GM12864 (cell line): ENCODE results near the gene SLC26A11.
A peak's percentile ranks its signal among the peaks of the same experiment; 100 is the strongest.

Experiments
- DNase-seq: peaks from one replicate; pipeline ENCODE4 v3.0.0-alpha.2; 2011; ENCODE audit warnings: low read depth
- H3K4me3 ChIP-seq: 2 replicates; pipeline ENCODE4 v1.5.1; 2011; ENCODE audit warnings: mild to moderate bottlenecking, low read depth, low read length, control low read depth
- TF ChIP-seq, protein P1 (sequence below): IDR thresholded peaks from 2 replicates; pipeline ENCODE4 v1.5.1; 2011; ENCODE audit warnings: low read depth, mild to moderate bottlenecking, moderate library complexity, low read length, control low read depth, inconsistent platforms; ENCODE audit errors: missing control alignments

SLC26A11 gene

DNA sequence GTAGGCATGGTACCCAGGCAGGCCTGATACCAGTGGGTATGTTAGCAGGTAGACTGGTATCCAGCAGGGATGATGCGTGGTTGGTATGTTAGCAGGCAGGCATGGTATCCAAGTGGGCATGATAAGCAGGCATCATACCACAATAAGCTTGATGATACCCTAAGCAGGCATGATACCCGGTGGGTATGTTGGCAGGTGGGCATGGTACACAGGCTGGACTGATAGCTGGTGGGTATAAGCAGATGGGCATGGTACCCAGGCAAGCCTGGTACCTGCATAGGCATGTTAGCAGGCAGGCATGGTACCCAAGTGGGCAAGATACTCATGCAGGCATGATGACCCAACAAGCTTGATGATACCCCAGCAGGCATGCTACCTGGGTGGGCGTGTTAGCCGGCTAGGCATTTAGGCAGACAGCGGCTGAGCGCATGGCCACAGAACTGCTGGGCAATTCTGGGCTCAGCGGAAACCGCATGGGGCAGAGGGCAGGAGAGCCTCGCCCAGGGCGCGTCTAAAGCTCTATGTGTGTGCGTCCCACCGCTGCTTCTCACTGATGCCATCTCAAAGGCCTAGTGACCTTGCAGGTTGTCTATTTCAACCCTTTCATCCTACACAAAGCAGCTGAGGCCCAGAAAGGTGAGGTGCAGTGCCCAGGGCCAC lies 2.4 kb upstream of the SLC26A11 start:
- DNase-seq, result no peak
- TF ChIP-seq, protein P1, sequence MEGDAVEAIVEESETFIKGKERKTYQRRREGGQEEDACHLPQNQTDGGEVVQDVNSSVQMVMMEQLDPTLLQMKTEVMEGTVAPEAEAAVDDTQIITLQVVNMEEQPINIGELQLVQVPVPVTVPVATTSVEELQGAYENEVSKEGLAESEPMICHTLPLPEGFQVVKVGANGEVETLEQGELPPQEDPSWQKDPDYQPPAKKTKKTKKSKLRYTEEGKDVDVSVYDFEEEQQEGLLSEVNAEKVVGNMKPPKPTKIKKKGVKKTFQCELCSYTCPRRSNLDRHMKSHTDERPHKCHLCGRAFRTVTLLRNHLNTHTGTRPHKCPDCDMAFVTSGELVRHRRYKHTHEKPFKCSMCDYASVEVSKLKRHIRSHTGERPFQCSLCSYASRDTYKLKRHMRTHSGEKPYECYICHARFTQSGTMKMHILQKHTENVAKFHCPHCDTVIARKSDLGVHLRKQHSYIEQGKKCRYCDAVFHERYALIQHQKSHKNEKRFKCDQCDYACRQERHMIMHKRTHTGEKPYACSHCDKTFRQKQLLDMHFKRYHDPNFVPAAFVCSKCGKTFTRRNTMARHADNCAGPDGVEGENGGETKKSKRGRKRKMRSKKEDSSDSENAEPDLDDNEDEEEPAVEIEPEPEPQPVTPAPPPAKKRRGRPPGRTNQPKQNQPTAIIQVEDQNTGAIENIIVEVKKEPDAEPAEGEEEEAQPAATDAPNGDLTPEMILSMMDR, result no peak
- H3K4me3 ChIP-seq, result no peak overlapping the region

DNA sequence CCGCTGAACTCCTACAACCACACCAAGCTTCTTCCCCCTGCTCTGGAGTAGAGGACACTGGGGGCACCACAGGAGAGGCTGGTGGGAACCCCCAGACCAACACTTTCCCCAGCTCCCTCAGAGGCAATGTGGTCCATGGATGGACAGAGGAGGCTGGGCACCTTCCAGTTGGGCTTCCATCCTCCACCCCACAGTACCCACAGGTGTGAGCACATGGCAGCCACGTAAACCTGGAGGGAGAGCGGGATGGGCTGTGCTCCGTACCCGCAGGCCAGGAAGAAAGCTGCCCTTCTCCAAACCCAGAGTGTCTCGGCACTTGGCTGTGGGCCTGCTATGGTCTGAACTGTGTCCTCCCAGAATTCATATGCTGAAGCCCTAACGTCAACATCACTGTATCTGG lies 1.8 kb upstream of the SLC26A11 start:
- no peak overlapping the region for H3K4me3 ChIP-seq
- DNase-seq, result no peak
- TF ChIP-seq, protein P1, result no peak

DNA sequence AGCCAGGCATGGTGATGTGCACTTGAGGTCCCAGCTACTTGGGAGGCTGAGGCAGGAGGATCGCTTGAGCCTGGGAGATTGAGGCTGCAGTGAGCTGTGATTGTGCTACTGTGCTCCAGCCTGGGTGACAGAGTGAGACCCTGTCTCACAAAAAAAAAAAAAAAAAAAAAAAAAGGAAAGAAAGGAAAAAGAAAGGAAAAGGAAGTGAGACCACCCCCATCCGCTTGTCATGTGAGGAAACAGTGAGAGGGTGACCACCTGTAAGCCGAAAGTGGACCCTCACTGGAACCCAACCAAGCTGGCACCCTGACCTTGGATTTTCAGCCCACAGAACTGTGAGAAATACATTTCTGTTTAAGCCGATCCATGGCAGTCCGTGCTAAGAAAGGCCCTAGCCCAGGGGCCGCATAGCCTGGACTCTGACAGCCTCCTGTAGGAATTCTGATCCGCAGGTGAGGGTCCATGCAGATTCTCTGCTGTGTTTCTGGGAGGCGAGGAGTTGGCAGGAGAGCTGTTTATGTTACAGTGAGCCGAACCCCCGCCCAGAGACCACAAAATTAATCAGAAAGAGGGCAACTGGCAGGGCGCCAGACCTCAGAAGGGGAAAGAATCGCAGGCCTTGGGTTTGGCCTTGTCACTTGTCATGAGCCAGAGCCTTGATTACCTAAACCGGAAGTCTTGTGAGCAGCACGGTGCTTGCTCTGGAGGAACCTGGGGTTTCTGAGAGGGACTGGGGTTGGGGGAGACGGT lies 1.0 kb upstream of the SLC26A11 start:
- H3K4me3 ChIP-seq, result peak overlapping the region; percentile 98
- peak; percentile 72 for DNase-seq
- TF ChIP-seq, protein P1, result no peak

- TF ChIP-seq, protein P1, result no peak
- no peak for DNase-seq
Measured at GRCh38 chr17:80219763-80220053, 519 bp upstream of the SLC26A11 start.

GRCh38 chr17:80220736-80221215 lies 549 bp downstream of the SLC26A11 start:
- DNase-seq, result no peak
- H3K4me3 ChIP-seq, result peak overlapping the region; percentile 98
- TF ChIP-seq, protein P1, result no peak

More at GRCh38 chr17:80219763-80220053, 519 bp upstream of the SLC26A11 start:
- H3K4me3 ChIP-seq, result peak overlapping the region; percentile 98

DNA sequence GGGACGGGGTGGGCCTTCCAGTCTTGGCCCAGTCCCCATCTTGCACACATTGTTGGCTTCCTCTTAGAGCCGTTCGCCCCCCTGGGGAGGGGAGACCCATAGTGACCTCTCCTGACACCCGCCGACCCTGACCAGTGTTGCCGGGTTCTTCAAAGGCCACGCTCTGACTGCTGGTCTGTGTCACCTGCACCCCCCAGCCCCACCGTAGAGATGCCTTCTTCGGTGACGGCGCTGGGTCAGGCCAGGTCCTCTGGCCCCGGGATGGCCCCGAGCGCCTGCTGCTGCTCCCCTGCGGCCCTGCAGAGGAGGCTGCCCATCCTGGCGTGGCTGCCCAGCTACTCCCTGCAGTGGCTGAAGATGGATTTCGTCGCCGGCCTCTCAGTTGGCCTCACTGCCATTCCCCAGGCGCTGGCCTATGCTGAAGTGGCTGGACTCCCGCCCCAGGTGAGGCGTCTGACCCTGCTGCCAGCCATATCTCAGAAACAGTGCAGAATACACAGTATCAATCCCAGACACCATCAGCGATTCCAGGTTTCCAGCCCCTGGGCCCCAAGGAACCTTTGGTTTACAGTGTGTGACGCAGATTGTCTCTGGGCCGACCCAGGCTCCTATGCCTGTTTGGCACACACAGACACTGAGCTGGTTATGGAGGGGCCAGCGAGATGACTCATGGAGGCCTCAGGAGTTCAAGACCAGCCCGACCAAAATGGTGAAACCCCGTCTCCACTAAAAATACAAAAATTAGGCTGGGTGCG lies 1.3 kb downstream of the SLC26A11 start:
- no peak overlapping the region for H3K4me3 ChIP-seq
- DNase-seq, result no peak
- TF ChIP-seq, protein P1, result no peak
